GM18526 (cell line): ENCODE measurements around the gene ZCCHC24.

ENCODE experiments used
- POLR2A ChIP-seq: IDR thresholded peaks from 3 replicates; pipeline ENCODE4 v1.6.1; 2011; ENCODE audit not compliant: insufficient read length; ENCODE audit errors: extremely low read depth

The ZCCHC24 gene

GRCh38 chr10:79396520-79396919, 48.9 kb downstream of the ZCCHC24 start:
- no peak for TF ChIP-seq POLR2A

GRCh38 chr10:79394664-79395063, 50.8 kb downstream of the ZCCHC24 start:
- TF ChIP-seq POLR2A, result no peak

- no peak for TF ChIP-seq POLR2A
Observed at GRCh38 chr10:79393924-79394610, 51.4 kb downstream of the ZCCHC24 start.

GRCh38 chr10:79393221-79393923, 52.1 kb downstream of the ZCCHC24 start:
- no peak for TF ChIP-seq POLR2A

- TF ChIP-seq POLR2A, result no peak
Observed at GRCh38 chr10:79392506-79393176, 52.8 kb downstream of the ZCCHC24 start.

- TF ChIP-seq POLR2A, result no peak
Observed at GRCh38 chr10:79392020-79392398, 53.4 kb downstream of the ZCCHC24 start.

- no peak for TF ChIP-seq POLR2A
Observed at GRCh38 chr10:79391231-79392019, 54.0 kb downstream of the ZCCHC24 start.

- TF ChIP-seq POLR2A, result no peak
Observed at GRCh38 chr10:79390551-79391229, 54.7 kb downstream of the ZCCHC24 start.

- no peak for TF ChIP-seq POLR2A
Observed at GRCh38 chr10:79390057-79390456, 55.4 kb downstream of the ZCCHC24 start.

GRCh38 chr10:79387974-79388850, 57.2 kb downstream of the ZCCHC24 start:
- TF ChIP-seq POLR2A, result no peak

- TF ChIP-seq POLR2A, result no peak
Observed at GRCh38 chr10:79387466-79387973, 57.9 kb downstream of the ZCCHC24 start.

- TF ChIP-seq POLR2A, result no peak
Observed at GRCh38 chr10:79386637-79387465, 58.6 kb downstream of the ZCCHC24 start.
